Frontal cortex (tissue), 4 donors: Measurements from ENCODE around the gene CCDC102B. TPM values are rescaled to one million over a fixed set of nuclear protein-coding genes. Genes with fewer than 3 reads are reported as not detected.
"Not testable (repeated sequence)": the region's sequence is repeated elsewhere in the genome, so short reads cannot be mapped to it uniquely, and the experiment has no call there.

Experiments used
- DNase-seq, 2 donors: peaks; one replicate each; pipeline ENCODE4 v3.0.0; 2012; ENCODE audit warnings: low spot score in 2 of 2
- FAIRE-seq: peaks from 2 replicates; lab custom pipeline; 2012; peaks lifted over from hg19 to GRCh38; lab: Jason Lieb, UNC
- total RNA-seq: library from RNA; depleted of rRNA; stranded (reverse); fragments of >200 nt; gene quantifications from one replicate; pipeline ENCODE4 v1.2.3, GENCODE V29; 2014
- donor health status: control.
- donor health status: control.
- donor health status: control.

CCDC102B gene
- total RNA-seq, 1 donor from 2014 or later = 12.2 TPM

DNA sequence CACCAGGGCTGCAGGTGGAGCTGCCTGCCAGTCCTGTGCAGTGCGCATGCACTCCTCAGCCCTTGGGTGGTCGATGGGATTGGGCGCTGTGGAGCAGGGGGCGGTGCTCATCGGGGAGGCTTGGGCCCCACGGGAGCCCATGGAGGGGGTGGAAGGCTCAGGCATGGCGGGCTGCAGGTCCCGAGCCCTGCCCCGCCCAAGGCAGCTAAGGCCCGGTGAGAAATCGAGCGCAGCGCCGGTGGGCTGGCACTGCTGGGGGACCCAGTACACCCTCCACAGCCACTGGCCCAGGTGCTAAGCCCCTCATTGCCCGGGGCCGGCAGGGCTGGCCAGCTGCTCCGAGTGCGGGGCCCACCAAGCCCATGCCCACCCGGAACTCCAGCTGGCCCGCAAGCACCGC is 82.1 kb downstream of the CCDC102B start:
- DNase-seq, FAIRE-seq: not testable (repeated sequence)

DNA sequence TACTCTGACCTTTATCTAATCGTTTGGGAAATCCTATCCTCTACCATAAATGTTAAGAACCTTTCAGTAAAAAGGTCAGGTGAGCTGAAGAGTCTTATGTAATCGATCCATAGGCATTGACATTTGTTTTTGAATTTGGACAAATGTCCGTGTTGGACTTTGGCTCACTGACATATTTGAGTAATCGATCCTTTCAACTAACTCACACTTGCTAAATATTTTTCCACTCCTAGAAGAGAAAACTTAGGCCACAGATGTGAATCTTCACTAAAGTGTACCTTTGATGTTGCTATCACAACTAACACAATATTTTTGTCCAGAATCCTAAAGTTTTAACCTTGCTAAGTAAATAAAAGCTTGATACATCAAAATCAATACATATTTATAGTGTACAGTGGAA is 89.5 kb downstream of the CCDC102B start:
- FAIRE-seq (no peak), DNase-seq (no peak)

DNA sequence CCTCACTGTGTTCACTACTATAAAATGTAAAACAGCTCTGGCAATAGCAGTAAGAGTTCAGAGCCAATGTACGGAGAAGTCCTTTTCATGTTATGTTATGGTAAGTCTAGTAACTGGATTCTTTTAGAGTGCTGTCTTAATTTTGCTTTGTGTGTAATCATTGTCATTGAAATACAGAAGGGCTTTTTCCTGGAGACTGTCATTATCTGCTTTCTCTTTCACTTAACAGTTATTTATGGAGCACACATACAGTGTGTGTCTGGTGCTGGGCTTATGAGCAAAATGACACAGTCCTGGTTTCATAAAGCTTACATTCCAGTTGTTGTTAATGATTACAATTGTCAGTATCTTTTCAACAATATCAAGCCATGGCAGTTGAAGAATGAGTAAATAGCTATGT is 95.5 kb downstream of the CCDC102B start:
- DNase-seq (no peak), FAIRE-seq (no peak)

DNA sequence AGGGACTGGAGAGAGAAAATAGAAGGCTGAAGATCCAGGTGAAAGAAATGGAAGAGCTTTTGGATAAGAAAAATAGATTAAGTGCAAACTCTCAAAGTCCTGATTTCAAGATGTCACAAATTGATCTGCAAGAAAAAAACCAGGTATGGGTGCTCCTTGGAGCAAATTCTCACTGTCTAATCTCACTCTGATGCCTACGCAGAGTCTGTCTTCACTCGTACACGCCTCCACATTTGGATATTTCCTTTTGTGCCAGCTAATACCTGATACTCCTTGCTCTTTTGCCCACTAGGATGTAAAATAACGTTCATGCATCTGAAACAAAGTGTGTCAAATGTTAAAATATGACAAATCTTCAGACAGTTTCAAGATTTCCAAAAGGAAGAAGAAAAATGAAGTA is 99.4 kb downstream of the CCDC102B start:
- DNase-seq = no peak
- FAIRE-seq = no peak

DNA sequence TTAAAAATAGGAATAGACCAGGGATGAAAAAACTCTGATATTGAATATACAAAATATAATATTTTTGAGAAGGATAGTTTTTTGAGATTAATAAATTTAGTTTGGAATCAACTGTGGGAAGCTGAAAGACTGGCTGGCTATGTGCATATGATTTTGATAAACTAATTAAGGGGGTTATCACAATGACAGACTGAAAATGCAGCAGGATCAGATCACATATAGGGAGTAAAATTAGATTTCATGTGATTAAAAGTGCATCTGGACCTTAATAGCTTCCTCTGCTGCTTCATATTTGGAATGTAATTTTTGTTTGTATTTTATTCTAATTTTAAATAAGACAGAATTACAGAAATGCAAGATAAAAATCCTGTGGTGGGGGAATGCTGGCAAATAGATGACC is 111.7 kb downstream of the CCDC102B start:
- no peak for DNase-seq
- no peak for FAIRE-seq

DNA sequence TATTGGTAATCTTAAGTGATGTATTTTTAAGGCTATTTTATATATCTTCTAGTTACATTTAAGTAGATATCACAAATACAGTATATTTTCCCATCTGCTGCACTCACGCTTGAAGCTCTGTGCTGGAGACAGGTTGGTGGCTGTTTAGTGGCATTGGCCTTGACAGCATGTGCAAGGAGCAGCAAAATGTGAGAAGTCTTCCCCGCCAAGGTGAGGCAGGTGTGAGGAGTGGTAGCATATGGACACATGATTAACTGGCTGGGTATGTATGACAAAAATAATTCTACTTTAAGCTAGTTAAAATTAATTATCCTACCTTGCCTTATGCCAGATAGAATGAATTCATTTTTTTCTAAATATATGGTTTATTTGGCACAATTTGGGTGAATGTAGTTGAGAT is 117.2 kb downstream of the CCDC102B start:
- DNase-seq (no peak), FAIRE-seq (no peak)

DNA sequence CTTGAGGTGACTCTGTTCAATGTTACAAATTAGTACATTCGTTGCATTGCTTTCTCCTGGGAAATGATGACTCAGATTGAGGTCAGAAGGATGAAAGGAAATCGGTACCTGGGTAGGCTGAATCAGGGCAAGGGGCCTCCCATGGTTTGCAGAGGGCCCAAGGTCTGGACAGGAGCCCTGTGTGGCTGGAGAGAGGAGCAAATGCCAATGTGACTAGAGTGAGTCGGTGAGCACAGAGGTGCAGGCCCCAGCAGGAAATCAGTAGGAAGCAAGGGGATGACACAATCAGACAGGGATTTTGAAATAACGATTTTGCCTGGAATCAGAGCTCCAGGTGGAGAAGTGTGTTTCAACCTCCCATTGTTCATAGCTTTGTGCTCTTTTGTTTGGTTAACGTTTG is 118.9 kb downstream of the CCDC102B start:
- no peak for DNase-seq
- FAIRE-seq = no peak

DNA sequence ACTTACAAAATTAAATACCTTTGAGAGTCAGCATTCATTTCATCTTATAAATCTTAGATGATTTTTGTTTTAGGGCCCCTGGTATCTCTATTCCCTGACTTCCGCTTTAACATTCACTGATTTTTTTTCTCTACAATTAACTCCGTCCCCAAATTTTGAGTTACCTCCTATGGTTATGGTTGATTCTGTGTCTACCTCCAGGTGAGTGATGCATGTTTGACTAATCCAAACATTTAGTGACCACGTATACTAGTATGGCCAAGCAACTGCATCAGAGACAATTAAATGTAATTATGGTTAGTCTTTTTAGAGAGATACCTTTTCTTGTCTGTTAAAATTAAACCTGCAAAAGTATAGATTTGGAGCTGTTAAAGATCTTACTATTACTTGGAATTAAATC is 120.3 kb downstream of the CCDC102B start:
- no peak for DNase-seq
- no peak for FAIRE-seq

DNA sequence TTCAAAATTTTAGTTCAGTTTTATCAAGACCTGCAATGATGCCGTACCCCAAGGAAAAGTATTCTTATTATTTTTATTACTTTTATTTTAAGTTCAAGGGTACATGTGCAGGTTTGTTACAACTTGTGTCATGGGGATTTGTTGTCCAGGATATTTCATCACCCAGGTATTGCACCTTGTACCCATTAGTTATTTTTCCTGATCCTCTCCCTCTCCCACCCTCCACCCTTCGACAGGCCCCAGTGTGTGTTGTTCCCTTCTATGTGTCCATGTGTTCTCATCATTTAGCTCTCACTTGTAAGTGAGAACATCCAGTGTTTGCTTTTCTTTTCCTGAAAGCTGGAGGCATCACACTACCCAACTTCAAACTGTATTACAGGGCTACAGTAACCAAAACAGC is 122.0 kb downstream of the CCDC102B start:
- no peak for DNase-seq
- FAIRE-seq = no peak

DNA sequence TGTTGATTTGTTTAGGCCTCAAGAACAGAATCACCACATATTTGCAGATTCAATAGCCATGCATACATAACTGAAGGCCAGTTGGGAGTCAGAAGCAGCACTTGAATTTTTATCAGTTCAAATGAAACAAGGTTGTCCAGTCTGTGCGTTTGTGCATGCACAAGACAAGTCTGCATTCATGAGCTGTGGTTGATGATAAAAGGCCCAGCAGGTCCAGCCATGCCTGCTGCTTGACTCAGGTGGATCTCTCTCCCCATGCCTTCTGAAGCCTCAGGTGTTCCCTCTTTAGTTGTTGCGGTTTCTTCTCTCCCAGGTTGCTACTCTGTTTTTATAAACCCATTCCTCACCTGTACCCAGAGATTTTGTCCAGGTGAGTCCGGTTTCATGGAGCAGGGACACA is 124.5 kb downstream of the CCDC102B start:
- DNase-seq (no peak), FAIRE-seq (no peak)

DNA sequence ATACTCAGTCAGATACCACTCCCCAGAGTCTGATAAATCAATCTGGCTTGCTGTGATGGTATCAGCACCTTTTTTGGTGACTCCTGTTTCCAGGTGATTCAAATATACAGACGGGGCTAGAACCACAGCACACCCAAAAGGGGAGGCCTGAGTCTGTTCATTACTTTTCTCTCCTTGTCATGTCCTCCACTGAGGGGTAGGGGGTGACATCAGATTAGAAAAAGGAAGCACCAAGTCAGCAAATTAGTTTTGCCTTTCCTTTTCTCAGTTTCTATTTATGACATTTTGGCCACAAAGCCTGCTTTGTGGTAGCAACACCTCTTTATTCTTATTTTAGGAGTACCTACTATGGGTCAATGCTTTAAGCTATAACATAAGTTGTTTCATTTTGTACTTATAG is 127.4 kb downstream of the CCDC102B start:
- FAIRE-seq = no peak
- no peak for DNase-seq

DNA sequence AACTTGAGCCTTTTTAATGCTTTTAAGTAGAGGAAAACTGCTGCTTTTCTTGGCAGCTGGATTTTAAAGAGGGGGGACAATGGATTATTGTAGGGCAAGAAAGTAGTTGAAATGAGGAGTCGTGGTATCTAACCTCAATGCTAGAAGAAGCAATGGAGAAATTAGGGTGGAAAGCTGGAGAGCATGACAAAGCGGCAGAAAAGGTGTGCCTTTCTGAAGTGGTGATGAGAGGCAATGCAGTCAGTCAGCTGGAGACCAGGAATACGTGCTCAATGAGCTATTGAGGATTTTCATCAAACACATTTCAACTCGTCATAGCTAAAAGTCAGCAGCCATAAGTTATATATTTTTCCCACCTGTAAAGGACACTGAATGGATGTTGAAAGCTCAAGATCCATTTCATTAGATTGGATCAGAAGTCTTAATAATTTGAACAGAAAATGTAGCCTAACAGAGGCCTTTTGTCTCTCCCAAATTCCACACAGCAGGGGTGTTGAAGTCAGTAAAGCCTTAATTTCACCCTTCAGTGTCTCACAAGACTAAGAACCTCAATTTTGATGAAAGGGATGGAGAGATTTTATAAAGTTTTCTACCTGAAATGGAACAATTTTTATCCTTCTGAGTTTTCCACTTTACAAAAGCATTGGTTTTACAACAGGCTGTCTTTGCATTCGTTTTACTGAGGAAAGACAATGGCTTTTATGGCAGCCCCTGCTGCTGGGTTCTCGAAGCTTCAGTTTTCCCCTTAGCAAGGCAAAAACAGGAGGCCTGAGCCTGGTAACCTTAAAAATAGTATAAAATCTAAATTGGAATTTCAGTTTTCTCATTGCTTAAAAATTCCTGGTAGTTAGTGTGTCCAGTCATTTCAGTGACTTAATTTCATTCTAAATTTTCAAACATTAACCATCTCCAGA is 131.1 kb downstream of the CCDC102B start:
- FAIRE-seq = no peak

DNA sequence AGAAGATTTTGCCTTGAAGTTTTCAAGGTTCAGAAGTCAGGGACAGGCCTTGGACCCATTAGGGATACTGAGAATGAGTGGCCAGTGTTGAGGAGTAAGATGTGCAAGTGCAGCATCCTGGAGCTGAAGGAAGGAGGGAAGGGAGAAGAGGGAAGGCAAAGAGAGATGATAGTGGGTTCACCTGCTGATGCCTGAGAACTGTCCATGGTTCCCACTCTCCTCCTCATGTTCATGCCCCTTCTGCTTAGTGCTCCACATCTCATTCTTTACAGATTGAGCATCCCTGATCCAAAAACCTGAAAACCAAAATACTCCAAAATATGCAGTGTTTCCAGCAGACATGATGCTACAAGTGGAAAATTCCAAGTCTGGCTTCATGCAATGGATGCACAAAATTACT is 137.8 kb downstream of the CCDC102B start:
- FAIRE-seq = no peak
- no peak for DNase-seq

More for the DNA sequence above, 131.1 kb downstream of the CCDC102B start:
- DNase-seq = no peak

DNA sequence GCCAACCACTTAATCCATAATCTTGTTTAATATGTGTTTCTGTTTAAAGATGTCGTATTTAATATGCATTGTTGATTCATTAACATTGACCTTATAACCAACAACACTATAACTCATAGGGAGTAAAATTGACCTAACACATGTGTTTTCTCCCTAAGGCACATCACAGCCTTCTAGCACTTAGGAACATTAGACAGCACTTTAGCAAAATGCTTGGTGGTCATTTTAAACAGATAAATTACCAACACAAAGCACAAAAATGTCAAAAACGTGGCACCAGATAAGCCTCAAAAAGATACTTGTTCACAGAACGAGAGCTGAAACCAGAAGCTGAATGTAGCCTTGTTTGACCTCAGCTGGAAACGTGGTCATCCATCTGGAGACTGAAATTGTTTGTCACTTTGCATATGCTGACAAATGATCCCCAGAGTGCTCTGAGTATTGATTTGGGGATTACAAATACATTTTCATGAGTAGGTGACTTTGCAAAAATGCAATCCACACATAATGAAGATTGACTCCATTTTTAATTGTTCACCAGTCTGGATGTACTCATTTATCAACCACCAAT is 139.2 kb downstream of the CCDC102B start:
- DNase-seq (no peak), FAIRE-seq (no peak)

DNA sequence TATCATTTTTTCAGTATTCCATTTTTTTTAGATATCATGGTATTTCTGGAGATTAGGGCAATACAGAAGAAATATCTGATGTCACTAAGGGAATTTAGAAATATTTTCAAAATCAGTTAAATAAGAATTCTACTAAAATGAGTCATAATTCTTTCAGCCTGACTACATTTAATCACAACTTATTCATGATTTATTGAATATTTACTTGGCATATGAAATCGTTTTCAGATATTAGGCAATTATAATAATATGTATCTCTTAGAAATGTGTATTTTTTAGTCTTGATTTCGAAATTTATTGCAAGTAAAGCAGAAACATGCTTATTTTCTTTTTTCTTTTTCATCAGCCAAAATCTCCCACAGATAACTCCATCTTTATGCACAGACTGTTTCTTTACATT is 142.2 kb downstream of the CCDC102B start:
- FAIRE-seq (no peak), DNase-seq (no peak)

DNA sequence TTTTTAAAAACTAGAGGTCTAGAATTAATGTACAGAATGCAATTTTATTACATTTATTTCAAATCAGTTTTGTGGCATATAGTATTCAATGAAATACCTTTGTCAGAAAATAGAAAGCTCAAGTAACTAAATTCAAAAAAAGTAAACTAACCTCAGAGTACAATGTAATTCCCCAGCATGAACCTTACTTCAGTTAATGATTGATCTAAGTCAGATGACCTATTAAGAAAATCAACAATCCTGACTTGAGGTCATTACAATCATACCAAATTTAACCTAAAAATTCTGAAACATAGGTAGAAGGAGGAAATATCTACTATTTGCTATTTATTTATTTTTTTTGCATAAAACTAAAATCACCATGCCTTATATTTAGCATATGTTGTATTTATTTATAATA is 142.9 kb downstream of the CCDC102B start:
- DNase-seq (no peak), FAIRE-seq (peak; percentile 60)

DNA sequence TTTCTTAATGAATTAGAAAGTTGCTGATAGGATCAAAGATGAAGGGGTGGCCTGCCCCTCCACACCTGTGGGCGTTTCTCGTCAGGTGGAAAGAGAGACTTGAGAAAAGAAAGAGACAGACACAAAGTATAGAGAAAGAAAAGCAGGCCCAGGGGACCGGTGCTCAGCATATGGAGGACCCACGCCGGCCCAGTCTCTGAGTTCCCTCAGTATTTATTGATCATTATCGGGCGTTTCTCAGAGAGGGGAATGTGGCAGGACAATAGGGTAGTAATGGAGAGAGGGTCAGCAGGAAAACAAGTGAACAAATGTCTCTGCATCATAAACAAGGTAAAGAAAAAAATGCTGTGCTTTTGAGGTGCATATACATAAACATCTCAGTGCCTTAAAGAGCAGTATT is 144.3 kb downstream of the CCDC102B start:
- FAIRE-seq = no peak
- DNase-seq = no peak

DNA sequence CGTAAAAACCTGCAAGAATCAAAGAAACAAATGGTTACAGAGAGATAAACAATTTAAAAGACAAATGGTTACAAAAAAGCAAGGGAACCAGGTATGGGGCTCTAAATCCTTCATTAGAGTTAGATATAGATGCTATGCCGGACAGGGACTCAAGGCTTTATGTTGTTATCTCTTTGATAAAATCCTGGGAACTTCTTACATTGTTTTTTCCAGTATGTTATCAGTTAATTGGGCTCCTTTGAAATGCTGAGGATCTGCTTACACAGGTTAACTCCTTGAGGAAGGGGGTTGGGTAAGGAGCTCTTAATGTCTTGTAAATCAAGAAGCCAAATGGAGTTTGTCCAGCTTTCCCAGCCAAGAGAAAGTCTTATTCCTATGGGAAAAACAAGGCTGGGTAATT is 146.0 kb downstream of the CCDC102B start:
- FAIRE-seq, DNase-seq: not testable (repeated sequence)

DNA sequence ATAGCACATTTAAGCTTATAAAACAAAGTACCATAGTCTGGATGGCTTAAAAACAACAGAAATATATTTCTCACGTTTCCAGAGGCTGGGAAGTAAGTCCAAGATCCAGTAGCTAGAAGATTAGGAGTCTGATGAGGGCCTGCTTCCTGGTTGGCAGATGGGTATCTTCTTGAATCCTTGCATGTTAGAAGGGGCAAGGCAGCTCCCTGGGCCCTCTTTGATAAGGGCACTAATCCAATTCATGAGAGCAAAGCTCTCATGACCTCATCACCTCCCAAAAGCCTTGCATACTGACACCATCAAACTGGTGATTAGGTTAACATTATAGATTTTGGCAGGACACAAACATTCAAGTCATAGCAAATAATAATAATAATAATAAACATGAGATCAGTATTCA is 146.4 kb downstream of the CCDC102B start:
- FAIRE-seq (no peak), DNase-seq (no peak)

DNA sequence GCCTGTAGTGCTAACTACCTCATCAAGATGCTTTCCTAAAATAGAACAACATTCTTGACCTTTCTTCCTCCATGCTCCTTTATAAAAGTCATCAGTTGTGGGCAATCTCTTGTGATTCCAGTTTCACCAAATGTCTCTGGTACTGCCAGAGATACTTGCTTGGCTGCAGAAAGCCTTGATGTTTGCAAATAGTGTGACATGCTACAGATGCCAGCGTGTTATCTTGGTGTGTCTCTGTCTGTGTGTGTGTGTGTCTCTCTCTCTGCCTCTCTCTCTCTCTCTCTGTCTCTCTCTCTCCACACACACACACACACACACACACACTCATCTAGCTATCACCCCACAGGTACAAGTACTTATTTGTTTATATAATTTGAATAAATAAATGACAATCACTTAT is 146.9 kb downstream of the CCDC102B start:
- no peak for FAIRE-seq

DNA sequence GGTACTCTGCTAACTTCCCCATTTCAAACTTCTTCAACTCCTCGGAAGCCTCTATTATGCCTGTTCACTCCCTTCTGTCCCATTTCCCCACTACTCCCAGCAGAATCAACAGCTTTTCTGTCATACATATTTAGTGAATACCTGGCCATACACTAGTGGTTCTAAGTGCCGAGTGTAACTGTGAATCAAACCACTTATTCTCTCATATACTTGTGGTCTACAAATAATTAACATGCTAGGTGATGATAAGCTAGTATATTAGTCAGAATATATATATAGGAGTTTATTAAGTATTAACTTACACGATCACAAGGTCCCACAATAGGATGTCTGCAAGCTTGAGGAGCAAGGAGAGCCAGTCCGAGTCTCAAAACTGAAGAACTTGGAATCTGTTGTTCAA is 150.7 kb downstream of the CCDC102B start:
- FAIRE-seq (no peak), DNase-seq (no peak)

More for the DNA sequence above, 146.9 kb downstream of the CCDC102B start:
- DNase-seq = no peak

DNA sequence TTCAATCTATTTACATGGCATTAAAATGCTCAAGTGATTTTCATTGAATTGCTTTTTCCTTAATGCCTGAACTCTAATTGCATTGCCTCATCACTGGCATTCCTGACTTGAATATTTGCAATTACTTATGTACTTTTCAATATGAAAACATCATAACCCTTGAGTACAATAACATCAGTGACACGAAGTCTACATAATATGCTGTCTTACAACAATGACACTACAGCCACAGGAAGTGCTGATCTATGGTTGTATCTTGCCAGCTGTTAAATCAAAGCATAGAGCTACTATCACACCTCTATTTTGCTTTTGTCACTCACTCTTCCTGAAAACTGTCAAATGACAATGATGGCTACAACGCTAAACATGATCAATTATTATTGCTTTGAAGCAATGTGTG is 156.9 kb downstream of the CCDC102B start:
- DNase-seq = no peak
- FAIRE-seq = no peak
